ENCODE measurements around the gene STX8. TPM values are rescaled to one million over a fixed set of nuclear protein-coding genes. Genes with fewer than 3 reads are reported as not detected.

STX8 gene
- total RNA-seq, 2 experiments from 2014 or later, result 60.6 to 68.0 TPM

DNA sequence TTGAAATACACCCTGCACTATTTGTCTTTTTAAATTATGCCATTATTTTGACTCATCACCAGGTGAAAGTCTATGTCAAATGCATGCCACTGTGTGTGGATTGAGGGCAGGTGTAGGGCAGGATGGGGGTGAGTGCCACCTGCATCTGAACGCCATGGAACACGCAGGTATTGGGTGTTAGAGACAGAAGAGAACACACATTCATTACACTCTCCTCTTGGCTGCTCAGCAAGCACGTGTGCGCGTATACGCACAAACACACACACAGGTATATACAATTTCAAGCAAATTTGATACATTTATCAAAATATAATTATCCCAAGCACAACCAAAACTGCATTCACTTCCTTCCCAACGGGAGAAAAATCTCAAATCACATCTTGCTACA, 285.4 kb downstream of the STX8 start:
- Mint-ChIP-seq H3K4me1 (ENCODE audit: low read depth) (peaks cover 41% of the 10 kb centered on the region), H3K27ac (no peak overlapping the region), H3K36me3 (ENCODE audit: low read depth) (no peaks in the 10 kb centered on the region), H3K27me3 (ENCODE audit: low read depth) (no peaks in the 10 kb centered on the region), H3K9me3 (no peaks in the 10 kb centered on the region), H3K4me3 (no peak overlapping the region)
- CTCF ChIA-PET, result interaction anchor here (1.0 to 1.3 kb wide), 3 partner anchors 37 to 169 kb away, joined by 3 read pairs; no protein-coding TSS in a partner anchor
- intact Hi-C loops (cut with micrococcal nuclease), result loop anchor here (1.0 to 10.0 kb wide), 8 partner anchors 16 to 355 kb away; no protein-coding TSS in a partner anchor
- DNase-seq, result peak; percentile 37

DNA sequence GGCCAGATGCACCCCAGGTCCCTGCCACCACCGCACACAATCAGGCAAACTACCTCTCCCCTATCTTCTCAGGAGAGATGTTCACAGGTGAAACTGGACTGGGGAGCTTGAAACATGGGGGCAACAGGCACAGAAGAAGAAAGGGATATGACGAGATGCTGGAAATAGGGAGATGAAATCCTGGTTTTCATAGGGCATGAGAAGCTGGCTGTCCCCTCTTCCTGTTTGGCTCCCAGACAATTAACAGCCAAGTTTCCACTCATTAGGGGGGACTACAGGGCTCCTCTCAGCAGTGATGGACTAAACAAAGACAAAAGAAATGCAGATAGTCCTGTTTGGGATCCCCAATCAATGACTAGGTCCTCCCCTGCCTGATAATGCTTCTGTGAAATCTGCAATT, 288.3 kb downstream of the STX8 start:
- no peak for DNase-seq
- Mint-ChIP-seq H3K36me3 (ENCODE audit: low read depth) (no peaks in the 10 kb centered on the region), H3K27ac (no peak overlapping the region), H3K4me1 (ENCODE audit: low read depth) (peaks cover 40% of the 10 kb centered on the region), H3K4me3 (no peak overlapping the region), H3K27me3 (ENCODE audit: low read depth) (no peaks in the 10 kb centered on the region), H3K9me3 (no peaks in the 10 kb centered on the region)
- CTCF ChIA-PET, result interaction anchor here (1.0 kb wide), 1 partner anchor 12 kb away, joined by 3 read pairs; no protein-coding TSS in a partner anchor
- intact Hi-C loops (cut with micrococcal nuclease), result no loop called here

DNA sequence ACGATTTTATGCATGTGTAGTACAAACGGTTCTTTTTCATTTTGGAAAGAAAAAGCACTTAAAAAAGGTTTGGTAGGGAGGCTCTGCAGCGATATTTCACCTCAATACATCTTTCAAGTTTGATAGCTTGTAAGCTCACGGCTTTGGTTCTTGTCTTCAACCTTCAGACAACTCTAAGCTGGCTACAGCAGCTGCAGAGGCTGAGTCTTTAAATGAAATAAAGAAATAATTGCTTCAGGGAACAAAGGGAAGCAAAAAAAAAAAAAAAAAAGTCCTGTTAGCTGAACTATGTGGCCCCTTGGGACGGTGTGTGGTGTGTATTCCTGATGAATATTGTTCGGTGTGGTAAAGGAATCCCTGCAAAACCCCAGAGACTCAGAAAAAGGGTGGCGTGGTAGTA, 289.2 kb downstream of the STX8 start:
- CTCF ChIA-PET, result interaction anchor here (0.6 kb wide), 1 partner anchor 212 kb away, joined by 3 read pairs; no protein-coding TSS in a partner anchor
- Mint-ChIP-seq H3K4me3 (no peak overlapping the region), H3K36me3 (ENCODE audit: low read depth) (no peaks in the 10 kb centered on the region), H3K27ac (no peak overlapping the region), H3K9me3 (no peaks in the 10 kb centered on the region), H3K4me1 (ENCODE audit: low read depth) (peaks cover 34% of the 10 kb centered on the region), H3K27me3 (ENCODE audit: low read depth) (no peaks in the 10 kb centered on the region)
- intact Hi-C loops (cut with micrococcal nuclease), result no loop called here
- DNase-seq, result no peak

DNA sequence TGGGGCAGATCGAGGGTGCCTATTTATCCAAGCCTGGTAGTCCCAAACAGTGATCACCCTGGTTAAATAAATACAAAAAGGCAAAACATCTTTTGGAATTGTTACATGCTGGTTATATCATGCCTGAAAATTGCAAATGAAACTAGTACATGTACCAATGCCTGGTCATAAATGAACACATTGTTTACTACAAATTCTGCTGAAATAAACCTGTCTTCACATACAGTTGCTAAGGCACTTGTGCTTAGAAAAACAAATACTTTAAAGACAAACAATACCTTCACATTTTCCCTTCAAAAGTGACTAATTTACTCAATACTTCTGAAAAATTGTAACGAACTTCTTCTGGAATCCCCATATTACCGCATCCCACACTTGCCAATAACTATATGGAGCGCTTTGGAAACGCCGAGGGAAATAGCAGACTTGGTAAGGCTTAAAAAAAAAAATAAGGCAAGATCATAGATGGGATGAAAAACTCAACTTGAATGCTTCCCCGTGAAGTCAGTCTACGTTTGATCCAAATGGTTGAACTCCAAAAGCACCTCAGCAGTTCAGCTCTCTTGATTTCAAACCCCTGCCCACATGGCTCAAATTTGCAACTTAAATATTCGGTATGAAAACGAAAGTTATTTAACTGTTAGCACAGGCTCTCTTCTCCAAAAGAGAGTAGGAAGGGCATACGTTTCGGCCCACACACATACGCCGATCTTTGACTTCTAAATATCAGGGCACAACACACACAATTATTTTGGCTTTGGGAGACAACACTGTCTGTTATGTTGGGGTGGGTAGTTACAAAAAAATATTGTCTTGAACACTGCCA, 289.8 kb downstream of the STX8 start:
- intact Hi-C loops (cut with micrococcal nuclease), result no loop called here
- Mint-ChIP-seq H3K36me3 (ENCODE audit: low read depth) (no peaks in the 10 kb centered on the region), H3K4me3 (no peak overlapping the region), H3K4me1 (ENCODE audit: low read depth) (peaks cover 29% of the 10 kb centered on the region), H3K27me3 (ENCODE audit: low read depth) (no peaks in the 10 kb centered on the region), H3K27ac (no peak overlapping the region), H3K9me3 (no peaks in the 10 kb centered on the region)
- DNase-seq, result no peak
- CTCF ChIA-PET, result no interaction called here

DNA sequence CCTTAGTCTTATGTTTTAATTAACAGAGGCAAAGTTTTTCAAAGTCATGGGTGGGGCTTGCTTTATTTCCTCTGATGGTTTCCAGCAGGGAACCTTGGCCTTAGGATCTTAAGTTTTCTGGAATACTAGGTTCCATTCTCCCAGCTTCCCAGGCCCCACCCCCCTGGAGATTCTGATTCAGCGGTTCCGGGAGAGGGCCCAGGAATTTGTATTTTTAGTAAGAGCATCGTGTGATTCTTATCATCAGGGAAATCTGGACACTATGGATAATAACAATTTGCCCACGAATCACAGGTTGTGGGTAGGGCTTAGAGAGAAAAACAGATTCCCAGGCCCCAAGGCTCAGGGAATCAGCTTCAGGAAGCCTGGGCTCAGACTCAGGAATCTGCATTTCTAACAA, 290.7 kb downstream of the STX8 start:
- Mint-ChIP-seq H3K27me3 (ENCODE audit: low read depth) (no peaks in the 10 kb centered on the region), H3K27ac (no peak overlapping the region), H3K4me1 (ENCODE audit: low read depth) (peaks cover 20% of the 10 kb centered on the region), H3K4me3 (no peak overlapping the region), H3K9me3 (no peaks in the 10 kb centered on the region), H3K36me3 (ENCODE audit: low read depth) (no peaks in the 10 kb centered on the region)
- CTCF ChIA-PET, result no interaction called here
- intact Hi-C loops (cut with micrococcal nuclease), result no loop called here
- no peak for DNase-seq

DNA sequence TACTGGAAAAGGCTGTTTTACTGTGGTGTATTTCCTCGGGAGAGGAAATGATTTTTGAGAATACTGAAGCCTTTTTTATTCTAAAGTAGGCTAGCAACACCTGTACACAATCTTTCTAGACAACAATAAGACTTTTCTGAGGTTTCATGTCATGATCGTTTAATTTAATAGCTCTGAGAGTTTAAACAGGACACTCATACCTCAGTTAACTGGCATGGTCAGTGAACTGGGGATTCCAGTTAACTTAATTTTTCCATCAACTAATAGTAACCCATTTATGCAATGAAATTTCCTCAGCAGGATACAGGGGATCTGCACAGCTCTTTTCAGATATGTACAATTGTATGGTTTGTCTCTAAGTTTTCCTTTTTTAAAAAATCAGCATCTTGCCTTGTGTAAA, 291.7 kb downstream of the STX8 start:
- Mint-ChIP-seq H3K4me1 (ENCODE audit: low read depth) (peaks cover 10% of the 10 kb centered on the region), H3K27ac (no peak overlapping the region), H3K36me3 (ENCODE audit: low read depth) (no peaks in the 10 kb centered on the region), H3K27me3 (ENCODE audit: low read depth) (no peaks in the 10 kb centered on the region), H3K4me3 (no peak overlapping the region), H3K9me3 (no peaks in the 10 kb centered on the region)
- CTCF ChIA-PET, result no interaction called here
- DNase-seq, result no peak
- intact Hi-C loops (cut with micrococcal nuclease), result no loop called here

DNA sequence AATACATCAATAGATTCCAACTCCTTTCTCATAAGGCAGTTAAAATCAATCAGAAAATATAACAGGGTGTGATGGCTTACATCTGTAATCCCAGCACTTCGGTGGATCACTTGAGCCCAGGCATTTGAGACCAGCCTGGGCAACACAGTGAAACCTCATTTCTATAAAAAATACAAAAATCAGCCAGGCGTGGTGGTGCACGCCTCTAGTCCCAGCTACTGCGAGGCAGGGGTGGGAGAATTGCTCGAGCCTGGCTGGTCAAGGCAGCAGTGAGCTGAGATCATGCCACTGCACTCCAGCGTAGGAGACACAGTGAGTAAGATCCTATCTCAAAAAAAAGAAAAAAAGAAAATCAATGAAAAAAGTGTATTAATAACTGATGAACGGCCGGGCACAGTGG, 295.7 kb downstream of the STX8 start:
- Mint-ChIP-seq H3K27ac (no peak overlapping the region), H3K4me1 (ENCODE audit: low read depth) (peaks cover 5% of the 10 kb centered on the region), H3K36me3 (ENCODE audit: low read depth) (no peaks in the 10 kb centered on the region), H3K27me3 (ENCODE audit: low read depth) (no peaks in the 10 kb centered on the region), H3K9me3 (no peaks in the 10 kb centered on the region), H3K4me3 (no peak overlapping the region)
- no peak for DNase-seq
- CTCF ChIA-PET, result interaction anchor here (0.6 kb wide), 1 partner anchor 105 kb away, joined by 4 read pairs; no protein-coding TSS in a partner anchor
- intact Hi-C loops (cut with micrococcal nuclease), result no loop called here

DNA sequence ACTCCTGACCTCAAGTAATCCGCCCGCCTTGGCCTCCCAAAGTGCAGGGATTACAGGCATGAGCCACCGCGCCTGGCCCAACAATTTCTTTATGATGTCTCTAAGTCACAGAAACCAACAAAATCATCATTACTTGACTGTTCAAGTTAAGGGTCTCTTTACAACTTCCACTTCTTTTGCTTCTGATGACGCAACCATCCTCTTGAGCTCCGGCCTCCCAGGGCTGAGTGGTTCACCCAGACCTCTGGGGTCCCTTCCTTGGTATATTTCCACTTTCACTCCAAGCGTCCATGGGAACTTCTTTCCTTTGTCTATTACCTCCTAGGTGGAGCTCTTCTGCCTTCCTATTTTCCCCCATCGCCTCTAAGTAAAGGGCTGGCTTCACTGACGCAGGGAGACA, 300.6 kb downstream of the STX8 start:
- Mint-ChIP-seq H3K4me3 (no peak overlapping the region), H3K36me3 (ENCODE audit: low read depth) (peaks cover 3% of the 10 kb centered on the region), H3K9me3 (no peaks in the 10 kb centered on the region), H3K27ac (peak overlapping the region; percentile 39), H3K27me3 (ENCODE audit: low read depth) (no peaks in the 10 kb centered on the region), H3K4me1 (ENCODE audit: low read depth) (peaks cover 24% of the 10 kb centered on the region)
- CTCF ChIA-PET, result interaction anchor here (1.0 to 1.9 kb wide), 2 partner anchors 13 to 17 kb away, joined by 3 to 5 read pairs; no protein-coding TSS in a partner anchor
- DNase-seq, result no peak
- intact Hi-C loops (cut with micrococcal nuclease), result loop anchor here (1.0 to 5.0 kb wide), 4 partner anchors 15 to 338 kb away; no protein-coding TSS in a partner anchor

DNA sequence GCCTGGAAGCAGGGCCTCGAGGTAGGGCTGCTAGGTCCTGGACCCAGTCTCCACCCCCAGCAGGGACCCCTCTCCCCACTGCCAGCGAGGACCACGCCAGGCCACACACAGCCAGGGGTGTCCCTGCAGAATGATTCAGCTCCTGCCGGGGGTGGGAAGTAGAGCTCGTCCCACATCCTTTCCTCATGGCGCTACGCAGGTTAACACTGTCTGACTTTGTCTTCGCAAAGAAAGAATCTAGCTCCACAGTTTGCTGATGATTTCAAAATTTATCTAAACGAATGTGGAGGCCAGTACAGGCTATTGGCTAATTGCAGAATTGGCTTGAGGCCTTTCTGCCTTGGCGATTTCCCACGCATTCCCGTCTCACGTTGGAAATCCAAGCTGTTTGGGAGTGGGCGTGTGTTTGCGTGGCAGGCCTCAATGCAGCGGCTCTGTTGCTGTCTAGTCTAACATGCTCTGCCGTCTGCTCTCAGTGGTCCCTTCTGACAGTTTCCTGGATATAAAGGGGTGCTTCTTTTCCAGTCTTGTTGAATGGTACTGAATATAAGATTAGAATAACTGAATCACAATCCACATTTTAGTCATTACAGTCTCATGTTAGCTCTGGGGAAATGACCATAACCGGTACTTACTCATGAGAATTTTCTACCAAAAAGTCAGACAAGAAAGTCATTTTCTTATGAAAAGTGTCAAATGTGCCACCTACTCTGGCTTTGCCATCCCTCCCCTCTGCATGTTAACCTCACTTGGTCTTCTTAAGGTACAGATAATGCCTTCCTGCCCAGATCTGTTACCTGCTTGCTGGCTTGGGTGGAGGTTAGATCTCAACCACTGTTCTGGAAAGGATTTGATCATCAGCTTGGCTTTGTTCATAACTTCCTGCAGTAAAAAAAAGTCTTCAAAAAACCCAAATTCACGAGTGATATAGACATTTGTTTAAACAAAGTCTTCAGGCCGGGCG, 301.9 kb downstream of the STX8 start:
- H3K27me3 Mint-ChIP-seq (ENCODE audit: low read depth), result no peaks in the 10 kb centered on the region
- intact Hi-C loops (cut with micrococcal nuclease), result loop anchor here (1.0 to 5.0 kb wide), 5 partner anchors 17 to 336 kb away; no protein-coding TSS in a partner anchor
- CTCF ChIA-PET, result interaction anchor here (0.6 to 1.4 kb wide), 5 partner anchors 19 to 245 kb away, joined by 3 to 4 read pairs (median 3); no protein-coding TSS in a partner anchor
- DNase-seq, result peak; percentile 65
- H3K4me1 Mint-ChIP-seq (ENCODE audit: low read depth), result peaks cover 24% of the 10 kb centered on the region
- peaks cover 3% of the 10 kb centered on the region for H3K36me3 Mint-ChIP-seq (ENCODE audit: low read depth)
- no peak overlapping the region for H3K4me3 Mint-ChIP-seq
- H3K27ac Mint-ChIP-seq, result peak overlapping the region; percentile 82
- no peaks in the 10 kb centered on the region for H3K9me3 Mint-ChIP-seq

DNA sequence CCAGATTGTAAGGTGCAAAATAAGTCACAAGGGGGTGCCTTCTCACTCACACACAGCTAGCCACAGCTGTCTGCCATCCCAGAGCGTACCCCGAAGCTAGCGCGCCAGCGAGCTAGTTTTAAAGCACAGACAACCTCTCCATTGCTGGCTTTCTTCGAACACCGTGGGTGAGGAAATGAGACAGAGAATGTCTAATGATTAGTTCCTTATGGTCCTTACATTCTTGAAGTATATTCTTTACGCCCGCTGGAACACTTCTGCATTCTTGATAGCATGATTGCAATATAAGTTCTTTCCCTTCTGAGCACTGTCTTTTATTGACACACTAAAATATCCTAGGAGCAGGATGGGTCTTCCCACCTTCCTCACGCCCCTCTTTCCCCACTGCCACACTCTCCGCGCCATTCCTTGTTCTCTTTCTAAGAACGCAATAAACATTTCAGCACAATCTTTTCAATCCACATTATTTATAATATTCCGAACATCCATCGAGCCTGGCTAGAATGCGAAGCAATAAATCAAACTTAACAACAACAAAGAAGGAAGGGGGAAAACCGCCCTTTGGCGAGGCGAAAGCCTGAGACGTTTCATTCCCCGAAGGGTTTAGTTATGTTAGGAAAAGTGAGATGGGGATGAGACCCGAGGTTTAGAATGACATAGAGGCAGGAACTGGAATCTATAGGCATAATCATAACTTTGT, 303.0 kb downstream of the STX8 start:
- no peaks in the 10 kb centered on the region for H3K9me3 Mint-ChIP-seq
- peaks cover 24% of the 10 kb centered on the region for H3K4me1 Mint-ChIP-seq (ENCODE audit: low read depth)
- no peak overlapping the region for H3K27ac Mint-ChIP-seq
- no peak for DNase-seq
- peaks cover 3% of the 10 kb centered on the region for H3K36me3 Mint-ChIP-seq (ENCODE audit: low read depth)
- H3K4me3 Mint-ChIP-seq, result no peak overlapping the region
- intact Hi-C loops (cut with micrococcal nuclease), result loop anchor here (1.0 to 5.0 kb wide), 3 partner anchors 32 to 335 kb away; no protein-coding TSS in a partner anchor
- no peaks in the 10 kb centered on the region for H3K27me3 Mint-ChIP-seq (ENCODE audit: low read depth)
- CTCF ChIA-PET, result interaction anchor here (1.3 to 1.4 kb wide), 2 partner anchors 19 to 20 kb away, joined by 3 to 4 read pairs; no protein-coding TSS in a partner anchor

DNA sequence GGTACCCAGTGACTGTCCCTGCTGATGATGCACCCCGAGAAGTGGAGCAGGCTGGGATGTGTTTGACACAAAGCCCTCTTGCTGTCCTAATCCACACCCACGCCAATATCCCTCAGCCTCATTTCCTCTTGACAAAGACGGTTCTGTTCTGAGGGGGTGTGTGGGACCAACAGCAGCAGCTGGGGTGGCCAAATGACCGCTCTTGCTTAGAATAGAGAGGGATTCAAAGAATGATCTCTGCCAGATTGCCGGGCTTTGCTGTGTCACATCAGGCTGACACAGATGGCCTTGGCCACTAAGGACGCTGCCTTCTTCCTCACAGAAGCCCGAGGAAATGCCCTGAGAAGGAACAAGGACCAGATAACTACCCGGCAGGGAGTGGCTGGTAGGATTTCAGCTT, 303.6 kb downstream of the STX8 start:
- no peak overlapping the region for H3K27ac Mint-ChIP-seq
- H3K9me3 Mint-ChIP-seq, result no peaks in the 10 kb centered on the region
- CTCF ChIA-PET, result no interaction called here
- peaks cover 24% of the 10 kb centered on the region for H3K4me1 Mint-ChIP-seq (ENCODE audit: low read depth)
- no peak for DNase-seq
- peaks cover 3% of the 10 kb centered on the region for H3K36me3 Mint-ChIP-seq (ENCODE audit: low read depth)
- intact Hi-C loops (cut with micrococcal nuclease), result loop anchor here (5.0 kb wide), 2 partner anchors 150 to 335 kb away; no protein-coding TSS in a partner anchor
- H3K27me3 Mint-ChIP-seq (ENCODE audit: low read depth), result no peaks in the 10 kb centered on the region
- H3K4me3 Mint-ChIP-seq, result no peak overlapping the region
